Stomach (tissue), 4 donors: ENCODE data around the gene ASIP.

ENCODE experiments used
- CTCF ChIP-seq, 7 experiments: fragments of 450-650 bp in 4 of 7; fragments of 200-600 bp in 3 of 7; sonication (generic) in 3 of 7; IDR thresholded peaks; one replicate each; pipeline ENCODE4 v1.5.1; 2016 to 2019; ENCODE audit warnings: antibody characterized with exemption in 7 of 7, control low read depth in 2 of 7, mild to moderate bottlenecking in 1 of 7
- EP300 ChIP-seq: sonication (generic); formaldehyde crosslinking; IDR thresholded peaks from one replicate; pipeline ENCODE4 v1.6.1; 2017; ENCODE audit warnings: antibody characterized with exemption
- POLR2A ChIP-seq, 4 donors: fragments of 450-650 bp; IDR thresholded peaks; one replicate each; pipeline ENCODE4 v1.6.1; 2016; ENCODE audit warnings: antibody characterized with exemption in 4 of 4, control low read depth in 2 of 4, mild to moderate bottlenecking in 1 of 4, moderate library complexity in 1 of 4
- POLR2AphosphoS5 ChIP-seq, 3 donors: sonication (generic); formaldehyde crosslinking; IDR thresholded peaks; one replicate each; pipeline ENCODE4 v1.6.1; 2016; ENCODE audit warnings: antibody characterized with exemption in 3 of 3

GRCh38 chr20:34293589-34293988 is 52.4 kb downstream of the ASIP start:
- TF ChIP-seq CTCF (IDR thresholded peaks at IDR 0.05) = no peak
- no peak for TF ChIP-seq POLR2AphosphoS5 (IDR thresholded peaks at IDR 0.05)
- no peak for TF ChIP-seq POLR2A (IDR thresholded peaks at IDR 0.05)
- TF ChIP-seq EP300 = no peak
